HepG2 (cell line): ENCODE results near the gene SLC25A19. TPM values are rescaled to one million over a fixed set of nuclear protein-coding genes. Genes with fewer than 3 reads are reported as not detected.
A peak's percentile ranks its signal among the peaks of the same experiment; 100 is the strongest.

Experiments used
- CEBPG ChIP-seq: IDR thresholded peaks from 2 replicates; pipeline ENCODE4 v1.6.1; 2016
- DNMT3B ChIP-seq: conservative IDR thresholded peaks from 2 replicates; pipeline ENCODE4 v1.6.1; 2016; ENCODE audit warnings: missing biosample characterization, control low read depth
- FOXA3 ChIP-seq: IDR thresholded peaks from 2 replicates; pipeline ENCODE4 v1.6.1; 2016; ENCODE audit warnings: missing genetic modification reagents, missing compliant biosample characterization
- HOXA3 ChIP-seq: sonication (generic); formaldehyde crosslinking; IDR thresholded peaks from 2 replicates; pipeline ENCODE4 v1.5.0; 2020; ENCODE audit warnings: missing genetic modification reagents
- JUNB ChIP-seq: sonication (generic); formaldehyde crosslinking; IDR thresholded peaks from 2 replicates; pipeline ENCODE4 v1.8.0; 2022; ENCODE audit warnings: missing genetic modification reagents, mild to moderate bottlenecking, borderline replicate concordance
- KLF6 ChIP-seq: IDR thresholded peaks from 2 replicates; pipeline ENCODE4 v1.8.0; 2016; ENCODE audit warnings: missing biosample characterization, missing genetic modification reagents
- MIXL1 ChIP-seq: IDR thresholded peaks from 2 replicates; pipeline ENCODE4 v1.6.1; 2016
- MTA3 ChIP-seq: sonication (generic); formaldehyde crosslinking; IDR thresholded peaks from 2 replicates; pipeline ENCODE4 v1.4.0; 2020; ENCODE audit warnings: missing genetic modification reagents
- PCBP1 ChIP-seq: fragments of 200-400 bp; formaldehyde crosslinking; IDR thresholded peaks from 2 replicates; pipeline ENCODE4 v1.6.1; 2017; ENCODE audit warnings: mild to moderate bottlenecking, low read depth, low read length, borderline replicate concordance
- PTBP1 ChIP-seq: fragments of 200-400 bp; formaldehyde crosslinking; IDR thresholded peaks from 2 replicates; pipeline ENCODE4 v1.6.1; 2018; ENCODE audit warnings: low read length, low read depth; ENCODE audit not compliant: poor library complexity, severe bottlenecking
- RARA ChIP-seq: IDR thresholded peaks from 2 replicates; pipeline ENCODE4 v1.6.1; 2016; ENCODE audit warnings: missing genetic modification reagents, missing compliant biosample characterization
- RBFOX2 ChIP-seq: fragments of 200-400 bp; formaldehyde crosslinking; IDR thresholded peaks from 2 replicates; pipeline ENCODE4 v1.6.1; 2017; ENCODE audit warnings: low read depth, mild to moderate bottlenecking, low read length
- SMARCE1 ChIP-seq: fragments of 450-650 bp; IDR thresholded peaks from 2 replicates; pipeline ENCODE4 v1.6.1; 2017; ENCODE audit warnings: borderline replicate concordance
- SMC3 ChIP-seq: IDR thresholded peaks from 2 replicates; pipeline ENCODE4 v1.6.1; 2011; ENCODE audit warnings: low read length, improper control_type of control experiment
- SRY ChIP-seq: sonication (generic); formaldehyde crosslinking; IDR thresholded peaks from 2 replicates; pipeline ENCODE4 v1.8.0; 2022; ENCODE audit warnings: mild to moderate bottlenecking, missing genetic modification reagents
- STAT5B ChIP-seq: sonication (generic); formaldehyde crosslinking; IDR thresholded peaks from 2 replicates; pipeline ENCODE4 v1.4.0; 2020; ENCODE audit warnings: missing genetic modification reagents
- TBX2 ChIP-seq: sonication (generic); formaldehyde crosslinking; IDR thresholded peaks from 2 replicates; pipeline ENCODE4 v1.5.0; 2020; ENCODE audit warnings: missing genetic modification reagents, mild to moderate bottlenecking, borderline replicate concordance
- ZNF235 ChIP-seq: sonication (generic); formaldehyde crosslinking; IDR thresholded peaks from 2 replicates; pipeline ENCODE4 v1.8.1; 2023; ENCODE audit warnings: mild to moderate bottlenecking, missing genetic modification reagents, borderline replicate concordance
- ZNF329 ChIP-seq: sonication (generic); formaldehyde crosslinking; IDR thresholded peaks from 2 replicates; pipeline ENCODE4 v1.9.0; 2021; ENCODE audit warnings: low read depth, mild to moderate bottlenecking, missing genetic modification reagents
- ZNF460 ChIP-seq: sonication (generic); formaldehyde crosslinking; IDR thresholded peaks from 2 replicates; pipeline ENCODE4 v1.5.1; 2020; ENCODE audit warnings: missing genetic modification reagents, mild to moderate bottlenecking, borderline replicate concordance
- ZNF468 ChIP-seq: sonication (generic); formaldehyde crosslinking; IDR thresholded peaks from 2 replicates; pipeline ENCODE4 v1.8.0; 2022; ENCODE audit warnings: mild to moderate bottlenecking, moderate library complexity, missing genetic modification reagents
- ZNF530 ChIP-seq: sonication (generic); formaldehyde crosslinking; IDR thresholded peaks from 2 replicates; pipeline ENCODE4 v1.5.0; 2020; ENCODE audit warnings: low read depth, mild to moderate bottlenecking, missing genetic modification reagents
- ZNF713 ChIP-seq: sonication (generic); formaldehyde crosslinking; IDR thresholded peaks from 2 replicates; pipeline ENCODE4 v1.4.0; 2020; ENCODE audit warnings: mild to moderate bottlenecking, missing genetic modification reagents
- ZNF790 ChIP-seq: sonication (generic); formaldehyde crosslinking; IDR thresholded peaks from 2 replicates; pipeline ENCODE4 v1.8.0; 2022; ENCODE audit warnings: missing genetic modification reagents, mild to moderate bottlenecking, borderline replicate concordance
- polyA plus RNA-seq, 8 experiments: library from polyadenylated mRNA; depleted of rRNA in 3 of 8; stranded (reverse) in 7 of 8; unstranded in 1 of 8; fragments of >200 nt; fragmentation: Illumina TruSeq in 4 of 8; extraction: Trizol in 4 of 8; gene quantifications; 2 replicates each; pipeline versions ENCODE4 v1.2.1 to v1.2.3, GENCODE V29; 2011 to 2016; ENCODE audit warnings: low read depth in 4 of 8, missing spikeins in 1 of 8, mixed read lengths in 1 of 8; ENCODE audit not compliant: insufficient read depth in 1 of 8
- total RNA-seq, 5 experiments: library from RNA; depleted of rRNA; stranded (reverse); fragments of >200 nt; fragmentation: Illumina TruSeq; extraction: Trizol; gene quantifications; 2 replicates each; pipeline ENCODE4 v1.2.3, GENCODE V29; 2016; ENCODE audit warnings: low read depth in 1 of 5
- TF ChIP-seq, protein P1 (sequence below): sonication (generic); formaldehyde crosslinking; IDR thresholded peaks from 2 replicates; pipeline ENCODE4 v1.4.0; 2020; ENCODE audit warnings: mild to moderate bottlenecking, low read depth, missing genetic modification reagents
- TF ChIP-seq, protein P2 (sequence below): sonication (generic); formaldehyde crosslinking; IDR thresholded peaks from 2 replicates; pipeline ENCODE4 v1.4.0; 2020; ENCODE audit warnings: missing genetic modification reagents, borderline replicate concordance

SLC25A19 gene
- total and polyA plus RNA-seq, 2 of the 13 experiments (the other 11 are each of a cell fraction or from before 2014, with no cell fraction given): 24.4 to 41.4 TPM

DNA sequence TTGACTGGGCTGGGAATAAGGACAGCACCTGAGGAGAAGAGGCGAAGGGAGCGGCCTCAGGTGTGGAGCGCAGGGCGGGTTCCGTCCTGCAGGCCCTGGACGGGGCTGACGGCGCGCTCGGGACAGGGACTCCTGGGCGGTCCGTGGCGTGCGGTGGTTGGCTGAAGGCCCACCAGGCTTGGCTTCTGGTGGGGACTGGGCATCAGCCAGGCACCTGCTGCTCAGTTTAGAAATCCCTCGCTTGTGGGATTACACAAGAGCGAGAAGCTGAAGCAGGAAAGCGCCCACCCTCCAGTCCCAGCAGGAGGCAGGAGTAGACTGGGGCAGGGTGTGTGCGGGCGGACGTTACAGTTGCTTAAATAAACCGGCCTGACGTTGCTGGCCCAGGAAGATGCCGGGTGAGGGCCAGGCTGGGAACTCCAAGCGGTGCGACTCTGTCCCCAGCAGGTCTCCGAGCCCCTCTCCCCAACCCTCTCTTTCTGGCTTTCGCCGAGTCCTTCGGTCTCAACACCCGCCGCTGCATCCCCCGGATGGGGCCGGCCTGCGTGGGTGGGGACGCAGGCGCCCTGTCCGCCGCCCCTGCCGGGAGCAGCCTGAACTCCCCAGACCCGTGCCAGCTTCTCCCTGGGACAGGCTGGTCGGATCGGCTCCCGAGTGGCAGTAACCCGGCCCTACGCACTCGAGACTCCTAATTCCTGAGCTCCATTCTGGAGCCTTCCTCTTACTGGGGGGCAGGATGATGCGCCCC lies 18.8 kb downstream of the SLC25A19 start (continued):
- TF ChIP-seq, protein P1, sequence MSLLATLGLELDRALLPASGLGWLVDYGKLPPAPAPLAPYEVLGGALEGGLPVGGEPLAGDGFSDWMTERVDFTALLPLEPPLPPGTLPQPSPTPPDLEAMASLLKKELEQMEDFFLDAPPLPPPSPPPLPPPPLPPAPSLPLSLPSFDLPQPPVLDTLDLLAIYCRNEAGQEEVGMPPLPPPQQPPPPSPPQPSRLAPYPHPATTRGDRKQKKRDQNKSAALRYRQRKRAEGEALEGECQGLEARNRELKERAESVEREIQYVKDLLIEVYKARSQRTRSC (CRISPR knock-in tag): 0 out of 2 replicates have a peak, but pooled peaks have one; percentile 20
- TF ChIP-seq ZNF460 (peak; percentile 9; the same call in 1 of the 2 replicates), SRY (CRISPR knock-in tag) (peak; percentile 10; the same call in 1 of the 2 replicates), CEBPG (CRISPR knock-in tag) (peak; percentile 90), RARA (peak; percentile 5; the same call in 1 of the 2 replicates), SMC3 (peak; percentile 34; the same call in 1 of the 2 replicates), FOXA3 (CRISPR knock-in tag) (peak; percentile 56), ZNF530 (CRISPR knock-in tag) (no peak), HOXA3 (peak; percentile 53; the same call in 1 of the 2 replicates), KLF6 (CRISPR knock-in tag) (0 out of 2 replicates have a peak, but pooled peaks have one; percentile 23), RBFOX2 (no peak; the same call in 1 of the 2 replicates), MIXL1 (CRISPR knock-in tag) (0 out of 2 replicates have a peak, but pooled peaks have one; percentile 14), SMARCE1 (no peak), ZNF713 (CRISPR knock-in tag) (0 out of 2 replicates have a peak, but pooled peaks have one; percentile 62), ZNF329 (peak; percentile 34; the same call in 1 of the 2 replicates), PCBP1 (0 out of 2 replicates have a peak, but pooled peaks have one; percentile 62), DNMT3B (CRISPR knock-in tag) (no peak), PTBP1 (peak; percentile 40), ZNF790 (CRISPR knock-in tag) (0 out of 2 replicates have a peak, but pooled peaks have one; percentile 85), STAT5B (CRISPR knock-in tag) (0 out of 2 replicates have a peak, but pooled peaks have one; percentile 60), MTA3 (CRISPR knock-in tag) (no peak), TBX2 (CRISPR knock-in tag) (peak; percentile 68; the same call in 1 of the 2 replicates), JUNB (no peak), ZNF235 (CRISPR knock-in tag) (peak; percentile 62; the same call in 1 of the 2 replicates), ZNF468 (CRISPR knock-in tag) (no peak)
- TF ChIP-seq, protein P2, sequence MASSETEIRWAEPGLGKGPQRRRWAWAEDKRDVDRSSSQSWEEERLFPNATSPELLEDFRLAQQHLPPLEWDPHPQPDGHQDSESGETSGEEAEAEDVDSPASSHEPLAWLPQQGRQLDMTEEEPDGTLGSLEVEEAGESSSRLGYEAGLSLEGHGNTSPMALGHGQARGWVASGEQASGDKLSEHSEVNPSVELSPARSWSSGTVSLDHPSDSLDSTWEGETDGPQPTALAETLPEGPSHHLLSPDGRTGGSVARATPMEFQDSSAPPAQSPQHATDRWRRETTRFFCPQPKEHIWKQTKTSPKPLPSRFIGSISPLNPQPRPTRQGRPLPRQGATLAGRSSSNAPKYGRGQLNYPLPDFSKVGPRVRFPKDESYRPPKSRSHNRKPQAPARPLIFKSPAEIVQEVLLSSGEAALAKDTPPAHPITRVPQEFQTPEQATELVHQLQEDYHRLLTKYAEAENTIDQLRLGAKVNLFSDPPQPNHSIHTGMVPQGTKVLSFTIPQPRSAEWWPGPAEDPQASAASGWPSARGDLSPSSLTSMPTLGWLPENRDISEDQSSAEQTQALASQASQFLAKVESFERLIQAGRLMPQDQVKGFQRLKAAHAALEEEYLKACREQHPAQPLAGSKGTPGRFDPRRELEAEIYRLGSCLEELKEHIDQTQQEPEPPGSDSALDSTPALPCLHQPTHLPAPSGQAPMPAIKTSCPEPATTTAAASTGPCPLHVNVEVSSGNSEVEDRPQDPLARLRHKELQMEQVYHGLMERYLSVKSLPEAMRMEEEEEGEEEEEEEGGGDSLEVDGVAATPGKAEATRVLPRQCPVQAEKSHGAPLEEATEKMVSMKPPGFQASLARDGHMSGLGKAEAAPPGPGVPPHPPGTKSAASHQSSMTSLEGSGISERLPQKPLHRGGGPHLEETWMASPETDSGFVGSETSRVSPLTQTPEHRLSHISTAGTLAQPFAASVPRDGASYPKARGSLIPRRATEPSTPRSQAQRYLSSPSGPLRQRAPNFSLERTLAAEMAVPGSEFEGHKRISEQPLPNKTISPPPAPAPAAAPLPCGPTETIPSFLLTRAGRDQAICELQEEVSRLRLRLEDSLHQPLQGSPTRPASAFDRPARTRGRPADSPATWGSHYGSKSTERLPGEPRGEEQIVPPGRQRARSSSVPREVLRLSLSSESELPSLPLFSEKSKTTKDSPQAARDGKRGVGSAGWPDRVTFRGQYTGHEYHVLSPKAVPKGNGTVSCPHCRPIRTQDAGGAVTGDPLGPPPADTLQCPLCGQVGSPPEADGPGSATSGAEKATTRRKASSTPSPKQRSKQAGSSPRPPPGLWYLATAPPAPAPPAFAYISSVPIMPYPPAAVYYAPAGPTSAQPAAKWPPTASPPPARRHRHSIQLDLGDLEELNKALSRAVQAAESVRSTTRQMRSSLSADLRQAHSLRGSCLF: no peak
